PC-3 (cell line): ENCODE results near the gene C2. TPM values are rescaled to one million over a fixed set of nuclear protein-coding genes. Genes with fewer than 3 reads are reported as not detected.

Experiments
- ATAC-seq: fragments of 200-7000 bp; cut with Tn5 transposase; 2 replicates; pipeline ENCODE4 v1.9.1; 2020; ENCODE audit warnings: mild to moderate bottlenecking, moderate library complexity
- BruUV-seq: library from RNA; stranded (reverse); fragments of 400-500 nt; replicated peaks from 2 replicates; lab custom pipeline; 2021; lab: Mats Ljungman, UMichigan
- CTCF ChIA-PET: fragments of 300-600 bp; sonication (Branson Sonifier 250); formaldehyde crosslinking; loops from one replicate; lab custom pipeline; 2022; ENCODE audit warnings: antibody characterized with exemption; lab: Charles Lee
- POLR2A ChIA-PET: fragments of 300-600 bp; sonication (Branson Sonifier 250); formaldehyde crosslinking; loops from one replicate; lab custom pipeline; 2022; ENCODE audit warnings: antibody characterized with exemption; ENCODE audit not compliant: unreplicated experiment; lab: Charles Lee
- DNase-seq: peaks from one replicate; pipeline ENCODE4 v3.0.0-alpha.2; 2015
- H2AFZ ChIP-seq: fragments of 300-600 bp; sonication (generic); 2 replicates; pipeline ENCODE4 v1.6.0; 2016; ENCODE audit warnings: antibody characterized with exemption, low read length
- H3F3A ChIP-seq: fragments of 300-600 bp; sonication (generic); one replicate; pipeline ENCODE4 v1.6.0; 2017; ENCODE audit warnings: antibody characterized with exemption, low read length, control low read depth, mild to moderate bottlenecking; ENCODE audit not compliant: unreplicated experiment
- H3K27ac ChIP-seq: fragments of 300-600 bp; sonication (generic); 2 replicates; pipeline ENCODE4 v1.5.1; 2016; ENCODE audit warnings: mild to moderate bottlenecking, low read length
- H3K27me3 ChIP-seq: fragments of 300-600 bp; sonication (generic); 2 replicates; pipeline ENCODE4 v1.6.1; 2016; ENCODE audit warnings: low read length, mixed read lengths
- H3K36me3 ChIP-seq: fragments of 300-600 bp; sonication (generic); 2 replicates; pipeline ENCODE4 v1.6.1; 2016; ENCODE audit warnings: low read depth, mixed run types, low read length, mixed read lengths
- H3K4me1 ChIP-seq: fragments of 300-600 bp; sonication (generic); 2 replicates; pipeline ENCODE4 v1.5.1; 2016; ENCODE audit warnings: low read length; ENCODE audit not compliant: insufficient read depth
- H3K4me2 ChIP-seq: fragments of 300-600 bp; sonication (generic); 2 replicates; pipeline ENCODE4 v1.6.0; 2016; ENCODE audit warnings: low read length
- H3K4me3 ChIP-seq: fragments of 300-600 bp; sonication (generic); 2 replicates; pipeline ENCODE4 v1.5.1; 2016; ENCODE audit warnings: mild to moderate bottlenecking, low read length, mixed read lengths
- H3K79me2 ChIP-seq: fragments of 300-600 bp; sonication (generic); 2 replicates; pipeline ENCODE4 v1.6.1; 2017; ENCODE audit warnings: low read length, mixed read lengths
- H3K9ac ChIP-seq: fragments of 300-600 bp; sonication (generic); 2 replicates; pipeline ENCODE4 v1.6.0; 2016; ENCODE audit warnings: mild to moderate bottlenecking, low read length
- H3K9me2 ChIP-seq: fragments of 300-600 bp; sonication (generic); replicated peaks from 2 replicates; pipeline ENCODE4 v1.6.1; 2016; ENCODE audit warnings: mixed run types, low read length, mixed read lengths
- H3K9me3 ChIP-seq: fragments of 300-600 bp; sonication (generic); 2 replicates; pipeline ENCODE4 v1.6.1; 2016; ENCODE audit warnings: low read length, mixed read lengths
- H4K20me1 ChIP-seq: fragments of 300-600 bp; sonication (generic); 2 replicates; pipeline ENCODE4 v1.6.1; 2016; ENCODE audit warnings: low read length, mixed read lengths
- CTCF ChIP-seq: fragments of 300-600 bp; sonication (generic); conservative IDR thresholded peaks from 2 replicates; pipeline ENCODE4 v1.5.1; 2017; ENCODE audit warnings: antibody characterized with exemption, low read depth, mild to moderate bottlenecking, low read length
- EZH2 ChIP-seq: fragments of 300-600 bp; sonication (generic); IDR thresholded peaks from one replicate; pipeline ENCODE4 v1.6.1; 2017; ENCODE audit warnings: antibody characterized with exemption, mild to moderate bottlenecking, low read length; ENCODE audit not compliant: unreplicated experiment
- EZH2phosphoT487 ChIP-seq: fragments of 300-600 bp; sonication (generic); IDR thresholded peaks from 2 replicates; pipeline ENCODE4 v1.6.1; 2018; ENCODE audit warnings: mild to moderate bottlenecking, antibody characterized with exemption, low read length, borderline replicate concordance
- intact Hi-C: fragments of 100-400 bp; cut with micrococcal nuclease; formaldehyde crosslinking; loops from 2 replicates; pipeline ENCODE4 v1.9.0; 2023
- total RNA-seq: library from RNA; depleted of rRNA; stranded (reverse); fragments of >200 nt; gene quantifications from 2 replicates; pipeline ENCODE4 v1.2.3, GENCODE V29; 2014

Gene C2
- total RNA-seq, 1 experiment from 2014 or later = not detected

- Histone ChIP-seq H3K4me3 (no peak overlapping the region), H3K9me3 (no peaks in the 10 kb centered on the region), H3K4me1 (no peaks in the 10 kb centered on the region), H4K20me1 (no peaks in the 10 kb centered on the region), H3K27ac (no peak overlapping the region), H3K27me3 (no peaks in the 10 kb centered on the region), H3F3A (no peaks in the 10 kb centered on the region), H3K9me2 (no peaks in the 10 kb centered on the region), H3K4me2 (no peak overlapping the region), H3K9ac (no peak overlapping the region), H3K36me3 (no peaks in the 10 kb centered on the region), H3K79me2 (no peaks in the 10 kb centered on the region), H2AFZ (no peak overlapping the region)
- intact Hi-C loops = no loop called here
- CTCF ChIA-PET = no interaction called here
- TF ChIP-seq CTCF (no peak), EZH2 (no peak), EZH2phosphoT487 (no peak)
- POLR2A ChIA-PET = no interaction called here
- DNase-seq (no peak), ATAC-seq (no peak)
- no TSS peak for BruUV-seq
Measured at GRCh38 chr6:31918069-31918720, 9.3 kb upstream of the C2 start.

- TF ChIP-seq EZH2phosphoT487 (no peak), CTCF (no peak), EZH2 (no peak)
- no peak overlapping the region for H3K27ac ChIP-seq
- H3K9me2 ChIP-seq = no peaks in the 10 kb centered on the region
- no peak overlapping the region for H3K4me3 ChIP-seq
- no TSS peak for BruUV-seq
- H3K36me3 ChIP-seq = no peaks in the 10 kb centered on the region
- no peaks in the 10 kb centered on the region for H3K27me3 ChIP-seq
- H2AFZ ChIP-seq = no peak overlapping the region
- DNase-seq = no peak
- CTCF ChIA-PET = no interaction called here
- no peak overlapping the region for H3K9ac ChIP-seq
- no peaks in the 10 kb centered on the region for H3F3A ChIP-seq
- ATAC-seq = no peak
- no peaks in the 10 kb centered on the region for H3K9me3 ChIP-seq
- no peaks in the 10 kb centered on the region for H3K79me2 ChIP-seq
- POLR2A ChIA-PET = no interaction called here
- no peaks in the 10 kb centered on the region for H4K20me1 ChIP-seq
- no peak overlapping the region for H3K4me2 ChIP-seq
- intact Hi-C loops = no loop called here
- H3K4me1 ChIP-seq = no peaks in the 10 kb centered on the region
Measured at GRCh38 chr6:31919624-31920303, 7.8 kb upstream of the C2 start.

GRCh38 chr6:31920811-31921210, 6.7 kb upstream of the C2 start:
- no TSS peak for BruUV-seq
- Histone ChIP-seq H3K4me3 (no peak overlapping the region), H3K9me2 (no peaks in the 10 kb centered on the region), H2AFZ (no peak overlapping the region), H3K27me3 (no peaks in the 10 kb centered on the region), H3K36me3 (no peaks in the 10 kb centered on the region), H4K20me1 (no peaks in the 10 kb centered on the region), H3K4me2 (no peak overlapping the region), H3K4me1 (no peaks in the 10 kb centered on the region), H3F3A (no peaks in the 10 kb centered on the region), H3K9ac (no peak overlapping the region), H3K79me2 (no peaks in the 10 kb centered on the region), H3K27ac (no peak overlapping the region), H3K9me3 (no peaks in the 10 kb centered on the region)
- no peak for TF ChIP-seq EZH2phosphoT487
- no peak for TF ChIP-seq EZH2
- no peak for TF ChIP-seq CTCF
- ATAC-seq (no peak; the same call in none of the 2 replicates), DNase-seq (no peak)
- ChIA-PET POLR2A (no interaction called here), CTCF (interaction anchor here (0.7 kb wide), 1 partner anchor 194 kb away, joined by 3 read pairs; no protein-coding TSS in a partner anchor)
- intact Hi-C loops = no loop called here
